K562 (cell line): Measurements from ENCODE around the gene CHN1. TPM values are rescaled to one million over a fixed set of nuclear protein-coding genes. Genes with fewer than 3 reads are reported as not detected.

Experiments
- ATAC-seq: fragments of 200-7000 bp; cut with Tn5 transposase; 3 replicates; pipeline ENCODE4 v1.9.1; 2020; ENCODE audit warnings: moderate library complexity
- BruUV-seq: library from RNA; stranded (reverse); fragments of 400-500 nt; replicated peaks from 2 replicates; lab custom pipeline; 2021; lab: Mats Ljungman, UMichigan
- CTCF ChIA-PET: fragments of 300-600 bp; formaldehyde crosslinking; extraction: SDS; loops from one replicate; lab custom pipeline; 2021; ENCODE audit warnings: low intra/inter-chr PET ratio; lab: Yijun Ruan, JAX
- POLR2A ChIA-PET: fragments of 300-600, 350-650 bp; sonication (Branson Sonifier 250); formaldehyde crosslinking; extraction: SDS; loops from one replicate; lab custom pipeline; 2021; ENCODE audit warnings: antibody characterized with exemption, inconsistent platforms; lab: Yijun Ruan, JAX
- DNase-seq, 4 experiments: peaks; one replicate each; pipeline versions ENCODE4 v3.0.0 to v3.0.0-alpha.2; 2011 to 2018; ENCODE audit warnings: low spot score in 3 of 4, mixed read lengths in 3 of 4; ENCODE audit errors: extremely low read depth in 1 of 4
- FAIRE-seq: peaks from 2 replicates; lab custom pipeline; 2011; peaks lifted over from hg19 to GRCh38; lab: Jason Lieb, UNC
- H2AFZ ChIP-seq: 2 replicates; pipeline ENCODE4 v1.6.0; 2011; ENCODE audit warnings: low read depth, low read length, control low read depth, inconsistent platforms
- H3K27ac ChIP-seq: fragments of 200-600 bp; 3 replicates; pipeline ENCODE4 v1.8.0; 2011; ENCODE audit warnings: low read depth, mild to moderate bottlenecking, control low read depth, inconsistent platforms, low read length, moderate library complexity, mixed read lengths; ENCODE audit errors: extremely low read depth
- H3K27me3 ChIP-seq, 2 experiments: fragments of 300-600 bp in 1 of 2; 2 replicates in 1 of 2; 3 replicates in 1 of 2; pipeline versions ENCODE4 v1.6.0 to v1.8.0; 2011; ENCODE audit warnings: inconsistent platforms in 2 of 2, low read length in 2 of 2, mild to moderate bottlenecking in 1 of 2, mixed read lengths in 1 of 2, moderate library complexity in 1 of 2; ENCODE audit not compliant: control insufficient read depth in 2 of 2, insufficient read depth in 2 of 2
- H3K36me3 ChIP-seq: fragments of 300-600 bp; 3 replicates; pipeline ENCODE4 v1.8.0; 2011; ENCODE audit warnings: mild to moderate bottlenecking, low read length, inconsistent platforms; ENCODE audit not compliant: control insufficient read depth, insufficient read depth
- H3K4me1 ChIP-seq, 2 experiments: fragments of 200-600 bp in 1 of 2; replicated peaks in 1 of 2; 2 replicates in 1 of 2; 3 replicates in 1 of 2; pipeline versions ENCODE4 v1.5.1 to v1.8.0; 2011; ENCODE audit warnings: inconsistent platforms in 2 of 2, low read length in 2 of 2, mild to moderate bottlenecking in 1 of 2, mixed read lengths in 1 of 2, moderate library complexity in 1 of 2; ENCODE audit not compliant: control insufficient read depth in 2 of 2, insufficient read depth in 2 of 2
- H3K4me2 ChIP-seq: 2 replicates; pipeline ENCODE4 v1.6.1; 2011; ENCODE audit warnings: low read length, control low read depth, inconsistent platforms, mixed read lengths; ENCODE audit not compliant: insufficient read depth
- H3K4me3 ChIP-seq: fragments of 200-600 bp; sonication (generic), shearing (Covaris generic); 2 replicates; pipeline ENCODE4 v1.5.1; 2016; ENCODE audit warnings: control low read depth, inconsistent platforms
- H3K79me2 ChIP-seq: fragments of 200-600 bp; 3 replicates; pipeline ENCODE4 v1.8.0; 2011; ENCODE audit warnings: low read length, inconsistent platforms; ENCODE audit not compliant: control insufficient read depth, insufficient read depth
- H3K9ac ChIP-seq, 2 experiments: 2 replicates each; pipeline versions ENCODE4 v1.6.0 to v1.6.1; 2011; ENCODE audit warnings: low read depth in 2 of 2, low read length in 2 of 2, control low read depth in 1 of 2, inconsistent platforms in 1 of 2, mild to moderate bottlenecking in 1 of 2, mixed read lengths in 1 of 2; ENCODE audit not compliant: insufficient read depth in 1 of 2
- H3K9me1 ChIP-seq: one replicate; pipeline ENCODE4 v1.6.0; 2011; ENCODE audit warnings: inconsistent platforms, mild to moderate bottlenecking, low read length, moderate library complexity; ENCODE audit not compliant: control insufficient read depth, insufficient read depth
- H3K9me3 ChIP-seq: replicated peaks from 2 replicates; pipeline ENCODE4 v1.5.1; 2011; ENCODE audit warnings: low read depth, low read length, inconsistent platforms; ENCODE audit not compliant: control insufficient read depth, insufficient read depth
- H4K20me1 ChIP-seq: replicated peaks from 2 replicates; pipeline ENCODE4 v1.6.1; 2011; ENCODE audit warnings: low read length, inconsistent platforms, mixed read lengths; ENCODE audit not compliant: control insufficient read depth, insufficient read depth
- ATF4 ChIP-seq: fragments of 450-650 bp; formaldehyde crosslinking; IDR thresholded peaks from 2 replicates; pipeline ENCODE4 v1.4.0; 2022; ENCODE audit warnings: mild to moderate bottlenecking, moderate library complexity
- BRD4 ChIP-seq: fragments of 200-600 bp; sonication (generic); IDR thresholded peaks from 2 replicates; pipeline ENCODE4 v1.6.1; 2017; ENCODE audit warnings: inconsistent platforms
- CHD2 ChIP-seq: IDR thresholded peaks from 2 replicates; pipeline ENCODE4 v1.6.1; 2011; ENCODE audit warnings: low read depth, low read length
- COPS2 ChIP-seq: fragments of 450-650 bp; conservative IDR thresholded peaks from 2 replicates; pipeline ENCODE4 v1.6.1; 2016; ENCODE audit warnings: mild to moderate bottlenecking, moderate library complexity
- PHTF2 ChIP-seq: fragments of 250-450 bp; sonication (Bioruptor Pico); IDR thresholded peaks from 2 replicates; pipeline ENCODE4 v1.5.0; 2021; ENCODE audit warnings: mild to moderate bottlenecking
- TARDBP ChIP-seq: fragments of 450-650 bp; IDR thresholded peaks from 2 replicates; pipeline ENCODE4 v1.6.1; 2016
- ZNF830 ChIP-seq: fragments of 250-450 bp; sonication (Bioruptor Pico); IDR thresholded peaks from 2 replicates; pipeline ENCODE4 v1.5.0; 2021; ENCODE audit warnings: mild to moderate bottlenecking
- WGBS: fragments of 100-300 bp; shearing (Covaris generic); methylation state at CpG from one replicate; pipeline ENCODE4 v1.1.6; 2016; ENCODE audit warnings: low coverage, mixed read lengths; ENCODE audit not compliant: insufficient coverage; ENCODE audit errors: missing lambda C conversion rate; 5-methylcytosine and 5-hydroxymethylcytosine counted together
- in situ Hi-C: fragments of 300-500 bp; cut with MboI; formaldehyde crosslinking; loops from 4 replicates; pipeline ENCODE4 v1.15.0; 2018; ENCODE audit warnings: inconsistent platforms, mixed read lengths
- intact Hi-C: fragments of 100-400 bp; cut with micrococcal nuclease; formaldehyde crosslinking; loops from 2 replicates; pipeline ENCODE4 v1.14.2; 2022
- polyA plus RNA-seq, 8 experiments: library from polyadenylated mRNA; depleted of rRNA in 4 of 8; stranded (reverse) in 5 of 8; unstranded in 3 of 8; fragments of >200 nt; fragmentation: Nextera tagmentation in 2 of 8; fragmentation: Illumina TruSeq in 1 of 8; extraction: Ambion mirVana in 2 of 8; extraction: Trizol in 1 of 8; gene quantifications; 2 replicates each; pipeline versions ENCODE4 v1.2.1 to v1.2.3, GENCODE V29; 2011 to 2014; ENCODE audit warnings: inconsistent platforms in 1 of 8, missing spikeins in 1 of 8
- total RNA-seq, 7 experiments: library from RNA; depleted of rRNA in 6 of 7; stranded (reverse); fragments of >200 nt in 6 of 7; fragmentation: Illumina TruSeq in 2 of 7; extraction: Trizol in 2 of 7; gene quantifications; 2 replicates each; pipeline versions ENCODE4 v1.2.1 to v1.2.3, GENCODE V29; 2011 to 2021; ENCODE audit warnings: low replicate concordance in 1 of 7
- TF ChIP-seq, protein P1 (sequence below): fragments of 250-450 bp; sonication (Bioruptor Pico); IDR thresholded peaks from 2 replicates; pipeline ENCODE4 v1.5.0; 2021

The CHN1 gene
- total and polyA plus RNA-seq, 9 of the 15 experiments (the other 6 are each of a cell fraction or from before 2014, with no cell fraction given), result 0.17 to 2.0 (median 0.87) TPM

- no peak for TF ChIP-seq PHTF2 (CRISPR knock-in tag)
- no peak for TF ChIP-seq COPS2
- no peak for TF ChIP-seq BRD4
- no peak for TF ChIP-seq ATF4 (CRISPR knock-in tag)
- TF ChIP-seq TARDBP, result no peak
- TF ChIP-seq, protein P1, sequence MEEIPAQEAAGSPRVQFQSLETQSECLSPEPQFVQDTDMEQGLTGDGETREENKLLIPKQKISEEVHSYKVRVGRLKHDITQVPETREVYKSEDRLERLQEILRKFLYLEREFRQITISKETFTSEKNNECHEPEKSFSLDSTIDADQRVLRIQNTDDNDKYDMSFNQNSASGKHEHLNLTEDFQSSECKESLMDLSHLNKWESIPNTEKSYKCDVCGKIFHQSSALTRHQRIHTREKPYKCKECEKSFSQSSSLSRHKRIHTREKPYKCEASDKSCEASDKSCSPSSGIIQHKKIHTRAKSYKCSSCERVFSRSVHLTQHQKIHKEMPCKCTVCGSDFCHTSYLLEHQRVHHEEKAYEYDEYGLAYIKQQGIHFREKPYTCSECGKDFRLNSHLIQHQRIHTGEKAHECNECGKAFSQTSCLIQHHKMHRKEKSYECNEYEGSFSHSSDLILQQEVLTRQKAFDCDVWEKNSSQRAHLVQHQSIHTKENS (CRISPR knock-in tag), result no peak
- no peak for TF ChIP-seq ZNF830 (CRISPR knock-in tag)
- TF ChIP-seq CHD2, result no peak
- no TSS peak for BruUV-seq
- H3K9ac ChIP-seq, result no peak overlapping the region
- intact Hi-C loops, result no loop called here
- DNase-seq (no peak), FAIRE-seq (no peak), ATAC-seq (no peak)
- no peaks in the 10 kb centered on the region for H3K9me3 ChIP-seq
- ChIA-PET CTCF (no interaction called here), POLR2A (interaction anchor here (1.4 kb wide), 1 partner anchor 15 kb away, joined by 4 read pairs; no protein-coding TSS in a partner anchor)
- H3K9me1 ChIP-seq, result no peaks in the 10 kb centered on the region
- no peaks in the 10 kb centered on the region for H4K20me1 ChIP-seq
- H3K4me3 ChIP-seq, result no peak overlapping the region
- H3K4me1 ChIP-seq, result no peaks in the 10 kb centered on the region
- no peak overlapping the region for H3K4me2 ChIP-seq
- no peak overlapping the region for H2AFZ ChIP-seq
- no peaks in the 10 kb centered on the region; a peak in 1 of 5 replicates for H3K27me3 ChIP-seq
- WGBS, result 0% methylated on average over 3 of the region's 3 CpGs
- no peak overlapping the region for H3K27ac ChIP-seq
- in situ Hi-C loops, result no loop called here
- H3K36me3 ChIP-seq, result no peaks in the 10 kb centered on the region
- H3K79me2 ChIP-seq, result no peaks in the 10 kb centered on the region
Observed at GRCh38 chr2:175015340-175015739, 10.2 kb upstream of the CHN1 start.
